ENCODE results near the gene GBA2. TPM values are rescaled to one million over a fixed set of nuclear protein-coding genes. Genes with fewer than 3 reads are reported as not detected.
A peak's percentile ranks its signal among the peaks of the same experiment; 100 is the strongest.

Gene GBA2
- total RNA-seq, 1 donor from 2014 or later: 53.7 TPM

DNA sequence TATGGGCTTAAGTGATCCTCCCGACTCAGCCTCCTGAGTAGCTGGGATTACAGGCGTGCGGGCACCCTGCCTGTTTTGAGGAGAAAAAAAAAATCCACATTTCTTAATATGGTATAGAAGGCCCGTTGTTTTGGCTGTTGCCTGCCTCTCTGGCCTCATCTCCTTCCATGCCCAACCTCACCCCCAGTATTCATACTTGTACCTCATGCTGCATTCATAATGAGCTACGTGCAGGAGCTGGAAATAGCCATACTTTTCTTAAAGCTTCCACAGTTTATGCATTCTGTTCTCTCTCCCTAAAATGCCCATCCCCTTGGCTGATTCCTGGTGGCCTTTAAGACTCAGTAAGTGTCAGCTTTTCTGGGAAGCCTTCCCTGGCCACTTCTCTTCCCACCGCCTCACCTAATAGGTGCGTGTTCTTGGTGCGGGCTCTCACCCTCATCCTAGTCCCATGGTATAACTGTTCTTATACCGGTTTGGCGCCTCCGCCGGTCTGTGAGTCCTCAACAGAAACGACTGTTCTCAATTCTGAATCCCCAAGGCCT lies 57.2 kb downstream of the GBA2 start:
- H3K27me3 ChIP-seq (ENCODE audit: control insufficient read depth, insufficient read depth, low read length): no peaks in the 10 kb centered on the region
- no peaks in the 10 kb centered on the region for H3K36me3 ChIP-seq (ENCODE audit: control insufficient read depth, insufficient read depth, low read length)
- DNase-seq (ENCODE audit: low read depth): no peak
- H3K4me3 ChIP-seq (ENCODE audit: low read depth, low read length): no peak overlapping the region
- TF ChIP-seq, protein P1, sequence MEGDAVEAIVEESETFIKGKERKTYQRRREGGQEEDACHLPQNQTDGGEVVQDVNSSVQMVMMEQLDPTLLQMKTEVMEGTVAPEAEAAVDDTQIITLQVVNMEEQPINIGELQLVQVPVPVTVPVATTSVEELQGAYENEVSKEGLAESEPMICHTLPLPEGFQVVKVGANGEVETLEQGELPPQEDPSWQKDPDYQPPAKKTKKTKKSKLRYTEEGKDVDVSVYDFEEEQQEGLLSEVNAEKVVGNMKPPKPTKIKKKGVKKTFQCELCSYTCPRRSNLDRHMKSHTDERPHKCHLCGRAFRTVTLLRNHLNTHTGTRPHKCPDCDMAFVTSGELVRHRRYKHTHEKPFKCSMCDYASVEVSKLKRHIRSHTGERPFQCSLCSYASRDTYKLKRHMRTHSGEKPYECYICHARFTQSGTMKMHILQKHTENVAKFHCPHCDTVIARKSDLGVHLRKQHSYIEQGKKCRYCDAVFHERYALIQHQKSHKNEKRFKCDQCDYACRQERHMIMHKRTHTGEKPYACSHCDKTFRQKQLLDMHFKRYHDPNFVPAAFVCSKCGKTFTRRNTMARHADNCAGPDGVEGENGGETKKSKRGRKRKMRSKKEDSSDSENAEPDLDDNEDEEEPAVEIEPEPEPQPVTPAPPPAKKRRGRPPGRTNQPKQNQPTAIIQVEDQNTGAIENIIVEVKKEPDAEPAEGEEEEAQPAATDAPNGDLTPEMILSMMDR (IDR thresholded peaks at IDR 0.05; ENCODE audit: insufficient read depth, low read length, poor library complexity, severe bottlenecking): no peak

DNA sequence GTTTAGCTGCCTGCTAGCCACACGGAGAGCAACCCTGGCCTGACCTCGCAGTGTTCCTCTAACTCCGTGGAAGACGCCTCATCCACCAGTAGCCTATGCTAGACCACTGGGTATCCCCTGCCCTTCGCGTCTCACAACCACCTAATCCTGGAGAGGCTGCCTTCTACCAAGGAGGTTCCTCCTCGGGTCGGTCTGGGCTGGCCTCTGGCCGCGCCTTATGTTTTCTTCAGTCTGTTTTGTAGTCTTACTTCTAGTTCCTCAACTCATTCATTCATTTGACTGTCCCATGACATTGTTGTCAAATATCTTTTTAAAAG lies 57.7 kb downstream of the GBA2 start:
- no peaks in the 10 kb centered on the region for H3K27me3 ChIP-seq (ENCODE audit: control insufficient read depth, insufficient read depth, low read length)
- H3K4me3 ChIP-seq (ENCODE audit: low read depth, low read length): peak overlapping the region; percentile 47
- TF ChIP-seq, protein P1 (IDR thresholded peaks at IDR 0.05; ENCODE audit: insufficient read depth, low read length, poor library complexity, severe bottlenecking): no peak
- H3K36me3 ChIP-seq (ENCODE audit: control insufficient read depth, insufficient read depth, low read length): no peaks in the 10 kb centered on the region
- DNase-seq (ENCODE audit: low read depth): no peak

DNA sequence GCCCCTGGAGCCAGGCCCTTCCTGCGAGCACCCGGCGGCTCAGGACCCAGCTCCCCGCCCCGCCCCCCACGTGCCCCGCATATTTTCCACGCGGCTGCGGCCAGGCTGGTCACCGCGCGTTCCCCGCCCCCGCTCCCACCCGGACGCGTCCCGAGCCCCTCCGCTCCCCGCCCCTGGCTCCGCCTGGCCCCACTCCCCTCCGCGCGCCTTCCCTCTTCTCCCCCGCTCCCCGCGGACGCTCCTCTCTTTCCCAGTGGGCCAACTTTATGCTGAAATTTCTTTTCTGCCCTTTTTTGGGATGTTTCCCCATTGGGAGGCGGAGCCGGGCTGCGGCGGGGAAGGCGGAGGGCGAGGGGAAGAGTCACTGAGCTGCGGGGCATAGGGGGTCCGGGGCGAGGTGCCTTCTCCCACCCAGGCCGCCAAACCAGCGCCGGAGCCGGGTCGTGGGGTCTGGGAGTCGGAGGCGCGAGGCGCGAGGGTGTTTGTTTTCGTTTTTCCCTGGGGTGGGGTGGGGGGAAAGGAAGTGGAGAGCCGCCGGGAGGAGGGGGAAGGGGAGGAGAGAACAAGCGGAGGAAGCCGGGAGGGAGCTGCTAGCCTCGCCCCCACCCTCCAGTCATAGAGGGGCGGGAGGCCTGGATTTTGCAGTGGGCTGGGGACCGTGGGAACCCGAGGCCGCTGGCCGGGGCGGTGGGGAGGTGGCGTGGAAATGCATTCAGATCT lies 58.3 kb downstream of the GBA2 start:
- H3K36me3 ChIP-seq (ENCODE audit: control insufficient read depth, insufficient read depth, low read length): no peaks in the 10 kb centered on the region
- no peaks in the 10 kb centered on the region for H3K27me3 ChIP-seq (ENCODE audit: control insufficient read depth, insufficient read depth, low read length)
- H3K4me3 ChIP-seq (ENCODE audit: low read depth, low read length): peak overlapping the region; percentile 47
- no peak for DNase-seq (ENCODE audit: low read depth)
- TF ChIP-seq, protein P1 (IDR thresholded peaks at IDR 0.05; ENCODE audit: insufficient read depth, low read length, poor library complexity, severe bottlenecking): no peak

DNA sequence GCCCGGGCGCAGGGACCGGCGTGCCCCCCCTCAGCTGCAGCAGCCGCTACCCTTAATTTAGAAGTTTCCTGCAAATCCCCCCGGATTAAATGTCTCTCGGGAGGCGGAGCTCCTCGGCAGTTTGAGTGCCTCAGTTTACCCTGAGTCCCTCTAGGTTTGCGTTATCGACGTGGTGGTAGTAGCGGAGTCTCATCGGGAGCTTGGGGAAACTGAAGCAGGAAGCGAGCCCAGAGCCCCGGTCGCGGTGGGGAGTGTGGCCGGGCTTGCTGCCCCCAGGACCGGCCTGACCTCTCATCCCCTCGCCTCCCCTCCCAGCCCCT lies 58.8 kb downstream of the GBA2 start:
- Histone ChIP-seq H3K4me3 (ENCODE audit: low read depth, low read length) (peak overlapping the region; percentile 47), H3K36me3 (ENCODE audit: control insufficient read depth, insufficient read depth, low read length) (no peaks in the 10 kb centered on the region), H3K27me3 (ENCODE audit: control insufficient read depth, insufficient read depth, low read length) (no peaks in the 10 kb centered on the region)
- no peak for DNase-seq (ENCODE audit: low read depth)
- TF ChIP-seq, protein P1 (IDR thresholded peaks at IDR 0.05; ENCODE audit: insufficient read depth, low read length, poor library complexity, severe bottlenecking): no peak

DNA sequence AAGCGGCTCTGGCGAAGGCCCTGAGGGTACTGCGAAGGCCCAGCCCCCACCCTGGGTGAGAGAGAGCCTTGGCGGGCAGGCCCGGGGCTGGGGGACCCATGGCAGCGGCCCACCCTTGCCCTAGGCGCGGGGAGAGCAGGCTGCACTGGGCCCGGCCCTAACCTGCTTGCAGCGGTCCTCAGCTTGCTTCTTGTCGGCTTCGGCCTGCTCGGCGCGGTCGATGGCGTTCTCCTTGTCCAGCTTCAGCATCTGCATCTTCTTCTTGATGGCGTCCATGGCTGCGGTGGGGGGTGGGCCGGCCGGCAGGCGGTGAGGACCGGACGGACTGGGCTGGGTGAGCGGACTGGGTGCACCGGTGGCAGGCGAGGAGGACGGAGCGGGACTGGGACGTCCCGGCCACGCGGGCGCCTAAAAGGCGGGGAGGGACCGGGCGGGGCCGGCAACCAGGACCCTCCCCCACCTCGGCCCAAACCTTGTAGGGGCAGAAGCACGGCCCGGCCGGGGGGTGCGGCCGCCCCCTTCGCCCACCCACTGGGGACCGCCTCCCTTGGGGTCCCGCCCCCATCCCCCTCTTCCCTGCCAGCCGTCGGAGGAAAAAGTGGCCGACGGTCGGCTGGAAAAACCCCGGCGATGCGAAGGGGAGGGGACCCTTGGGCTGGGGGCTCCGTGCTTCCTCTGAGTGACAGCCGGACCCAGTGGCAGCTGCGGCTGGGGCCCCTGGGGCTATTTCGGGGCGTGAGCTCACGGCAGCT lies 59.3 kb downstream of the GBA2 start, which contains the start of gene TPM2:
TSS of gene TPM2 (minus strand) at position 384 of the 752 bp plus-strand sequence. CDS start at position 276, 108 bp downstream.
- H3K27me3 ChIP-seq (ENCODE audit: control insufficient read depth, insufficient read depth, low read length): no peaks in the 10 kb centered on the region
- peak within 1 kb of the TSS; percentile 47 for H3K4me3 ChIP-seq (ENCODE audit: low read depth, low read length)
- TF ChIP-seq, protein P1 (IDR thresholded peaks at IDR 0.05; ENCODE audit: insufficient read depth, low read length, poor library complexity, severe bottlenecking): no peak
- no peak for DNase-seq (ENCODE audit: low read depth)
- no peaks in the 10 kb centered on the region for H3K36me3 ChIP-seq (ENCODE audit: control insufficient read depth, insufficient read depth, low read length)
